ENCODE data around the gene RBMS3. TPM values are rescaled to one million over a fixed set of nuclear protein-coding genes. Genes with fewer than 3 reads are reported as not detected.
"Not testable (repeated sequence)": the region's sequence is repeated elsewhere in the genome, so short reads cannot be mapped to it uniquely, and the experiment has no call there.

The RBMS3 gene
- total RNA-seq, 2 experiments from 2014 or later: 0.15 to 3.0 TPM

DNA sequence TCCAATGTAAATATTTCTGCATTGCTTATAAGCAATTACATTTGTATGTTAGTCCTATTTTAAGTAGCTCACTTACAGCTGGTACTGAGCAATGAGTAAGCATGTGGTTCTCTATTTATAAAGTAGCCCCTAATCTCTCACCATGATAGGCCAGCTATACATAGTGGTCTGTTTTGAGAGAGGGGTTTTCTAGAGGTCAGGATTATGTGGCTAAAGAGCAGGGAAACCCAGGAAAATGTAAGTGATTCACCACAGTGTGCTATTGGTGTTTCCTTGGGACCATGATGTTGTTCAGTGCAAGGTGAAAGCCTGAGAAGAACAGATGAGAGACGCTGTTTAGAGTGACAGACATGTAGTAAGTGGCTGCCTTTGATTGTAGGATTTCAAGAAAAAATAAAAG is 26.4 kb downstream of the RBMS3 start:
- no peaks in the 10 kb centered on the region for H3K9me3 Mint-ChIP-seq (ENCODE audit: low read depth)
- DNase-seq (no peak), ATAC-seq (no peak)
- H3K27me3 Mint-ChIP-seq: no peaks in the 10 kb centered on the region
- CTCF ChIA-PET: no interaction called here
- H3K36me3 Mint-ChIP-seq: no peaks in the 10 kb centered on the region
- H3K27ac Mint-ChIP-seq: no peak overlapping the region
- H3K4me1 Mint-ChIP-seq: no peaks in the 10 kb centered on the region
- no peak overlapping the region for H3K4me3 Mint-ChIP-seq

DNA sequence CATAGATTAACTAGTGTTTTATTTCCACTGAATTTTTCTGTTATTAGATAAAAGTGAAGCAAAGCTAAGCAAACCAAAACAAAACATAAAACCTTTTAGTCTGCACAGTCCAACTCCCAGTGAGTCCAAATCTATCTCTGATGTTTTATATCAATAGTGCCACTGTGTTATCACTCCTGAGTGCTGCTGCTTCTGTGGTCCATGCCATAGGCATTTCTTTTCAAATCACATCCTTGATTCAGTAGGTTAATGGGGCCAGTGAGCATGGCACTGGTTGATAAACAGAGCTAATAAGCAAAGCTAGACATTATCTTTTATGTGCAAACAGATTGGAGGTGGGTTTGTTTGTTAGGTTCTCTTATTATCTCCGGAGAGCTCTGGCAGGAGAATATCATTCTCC is 30.0 kb downstream of the RBMS3 start:
- DNase-seq: no peak
- Mint-ChIP-seq H3K36me3 (no peaks in the 10 kb centered on the region), H3K27ac (no peak overlapping the region), H3K9me3 (ENCODE audit: low read depth) (no peaks in the 10 kb centered on the region), H3K27me3 (no peaks in the 10 kb centered on the region), H3K4me1 (no peaks in the 10 kb centered on the region), H3K4me3 (no peak overlapping the region)
- CTCF ChIA-PET: no interaction called here
- ATAC-seq: no peak

DNA sequence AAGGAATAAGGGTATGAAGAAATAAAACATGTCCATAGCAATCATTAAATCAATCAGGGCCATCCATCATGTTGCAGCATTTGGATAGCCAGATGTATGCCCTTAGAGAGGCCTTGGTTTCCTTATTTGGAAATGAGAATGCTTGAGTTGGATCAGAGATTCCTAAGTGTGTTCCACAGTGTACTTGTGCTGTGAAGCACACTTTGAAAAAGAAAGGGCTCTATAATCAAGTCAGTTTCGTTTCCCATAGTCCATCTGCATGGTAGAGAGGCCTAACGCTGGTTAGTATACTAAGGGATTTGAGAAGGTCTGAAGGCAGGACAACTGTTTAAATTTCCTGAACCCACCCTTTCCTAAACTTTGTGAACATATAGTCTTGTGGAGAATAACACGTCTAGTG is 30.9 kb downstream of the RBMS3 start:
- no peaks in the 10 kb centered on the region for H3K4me1 Mint-ChIP-seq
- H3K4me3 Mint-ChIP-seq: no peak overlapping the region
- H3K27me3 Mint-ChIP-seq: no peaks in the 10 kb centered on the region
- H3K27ac Mint-ChIP-seq: no peak overlapping the region
- ATAC-seq: no peak
- no peak for DNase-seq
- H3K36me3 Mint-ChIP-seq: no peaks in the 10 kb centered on the region
- CTCF ChIA-PET: no interaction called here
- H3K9me3 Mint-ChIP-seq (ENCODE audit: low read depth): no peaks in the 10 kb centered on the region

DNA sequence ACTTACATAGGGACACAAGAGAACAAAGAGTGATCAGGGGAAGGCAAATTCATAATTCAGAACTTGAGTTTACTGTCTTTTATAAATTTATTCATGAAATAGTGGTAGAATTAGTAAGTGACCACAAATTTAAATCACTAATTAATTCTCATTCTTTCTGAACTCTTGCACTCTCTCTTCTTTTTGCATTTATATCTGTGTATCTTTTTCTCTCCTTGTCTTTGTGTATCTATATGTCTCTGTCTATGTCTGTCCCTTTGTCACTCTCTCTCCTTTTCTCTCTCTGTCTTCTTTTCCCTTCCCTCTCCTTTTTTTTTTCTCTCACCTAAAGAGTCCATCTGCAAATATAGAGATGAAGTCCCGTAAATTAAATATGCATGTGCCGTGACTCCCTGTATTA is 31.5 kb downstream of the RBMS3 start:
- Mint-ChIP-seq H3K4me3 (no peak overlapping the region), H3K9me3 (ENCODE audit: low read depth) (no peaks in the 10 kb centered on the region), H3K27ac (no peak overlapping the region), H3K36me3 (no peaks in the 10 kb centered on the region), H3K4me1 (no peaks in the 10 kb centered on the region), H3K27me3 (no peaks in the 10 kb centered on the region)
- CTCF ChIA-PET: no interaction called here
- DNase-seq (no peak), ATAC-seq (no peak)

DNA sequence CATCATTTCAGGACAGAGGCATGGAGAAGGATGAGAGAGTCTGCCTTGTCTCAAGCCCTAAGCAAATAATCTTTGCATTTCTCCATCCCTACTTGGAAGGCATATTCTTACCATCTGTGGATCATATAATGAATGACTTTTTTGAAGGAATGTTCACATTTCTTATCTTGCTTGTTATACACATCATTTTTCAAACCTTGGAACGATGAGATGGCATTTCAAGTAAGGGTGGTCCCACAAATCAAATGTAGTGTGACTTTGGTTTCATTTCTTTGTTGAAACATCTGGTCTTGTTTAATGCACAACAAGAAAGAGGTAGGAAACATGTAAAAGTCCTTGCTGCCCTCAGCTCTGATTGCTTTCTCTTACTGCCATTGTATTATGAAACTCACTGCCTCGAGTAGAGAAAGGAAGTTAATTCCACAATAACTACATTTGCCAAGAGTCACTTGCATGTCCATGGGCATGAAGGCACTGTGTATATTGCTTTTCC is 32.1 kb downstream of the RBMS3 start:
- CTCF ChIA-PET: no interaction called here
- ATAC-seq: no peak
- DNase-seq: no peak
- Mint-ChIP-seq H3K4me1 (no peaks in the 10 kb centered on the region), H3K4me3 (no peak overlapping the region), H3K27me3 (no peaks in the 10 kb centered on the region), H3K27ac (no peak overlapping the region), H3K9me3 (ENCODE audit: low read depth) (no peaks in the 10 kb centered on the region), H3K36me3 (no peaks in the 10 kb centered on the region)

DNA sequence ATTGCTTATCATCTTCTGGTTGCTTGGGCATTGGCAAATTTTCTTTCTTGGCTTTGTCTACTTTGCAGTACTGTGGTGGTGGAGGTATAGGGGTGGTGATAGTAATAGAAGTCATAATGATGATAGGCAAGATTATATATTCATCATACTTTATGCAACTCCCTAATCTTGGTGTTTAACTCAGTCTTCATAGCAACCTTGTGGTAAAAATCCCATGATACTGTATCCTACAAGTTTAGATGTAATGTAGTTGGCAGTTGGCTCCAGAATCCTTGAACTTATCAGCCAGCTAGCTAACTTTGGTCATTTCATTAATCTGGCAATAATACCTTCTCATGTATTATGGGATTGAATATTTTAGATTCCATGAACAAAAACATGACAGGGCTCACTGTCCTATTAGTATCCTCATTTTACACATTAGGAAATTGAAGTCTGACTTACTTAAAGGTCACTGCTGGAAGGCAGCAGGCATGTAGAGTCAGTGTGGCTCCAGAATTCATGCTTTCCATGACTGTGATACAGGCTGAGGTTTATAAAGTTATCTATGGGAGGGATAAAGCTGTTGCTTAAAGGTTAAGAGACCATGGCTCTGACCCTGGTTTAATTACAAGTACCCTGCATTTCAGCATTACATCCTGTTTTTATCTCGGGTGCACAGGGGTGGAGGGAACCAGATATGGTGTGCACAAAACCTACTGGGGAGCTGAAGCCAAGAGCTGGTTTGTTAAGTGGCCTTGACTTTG is 33.3 kb downstream of the RBMS3 start:
- Mint-ChIP-seq H3K9me3 (ENCODE audit: low read depth) (no peaks in the 10 kb centered on the region), H3K4me3 (no peak overlapping the region), H3K27ac (no peak overlapping the region), H3K27me3 (no peaks in the 10 kb centered on the region), H3K36me3 (no peaks in the 10 kb centered on the region), H3K4me1 (no peaks in the 10 kb centered on the region)
- ATAC-seq (no peak), DNase-seq (no peak)
- CTCF ChIA-PET: no interaction called here

DNA sequence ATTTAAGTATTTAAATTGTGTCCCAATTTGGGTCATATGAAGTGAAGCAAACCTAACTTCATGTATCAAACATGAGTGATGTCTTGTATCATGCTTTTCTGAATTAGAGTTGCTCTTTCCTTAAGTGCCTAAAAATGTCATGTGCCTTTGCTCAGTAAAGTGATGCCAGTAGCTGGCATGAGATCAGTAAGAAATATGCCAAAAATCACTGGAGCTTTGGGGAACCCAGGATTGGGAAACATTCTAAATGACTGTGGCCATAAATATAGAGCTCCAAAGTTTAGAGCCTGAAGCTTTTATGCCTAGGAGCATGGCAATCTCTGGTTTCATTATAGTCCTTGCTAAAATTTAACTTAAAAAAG is 33.8 kb downstream of the RBMS3 start:
- no peak for DNase-seq
- Mint-ChIP-seq H3K27ac (no peak overlapping the region), H3K27me3 (no peaks in the 10 kb centered on the region), H3K4me3 (no peak overlapping the region), H3K9me3 (ENCODE audit: low read depth) (no peaks in the 10 kb centered on the region), H3K36me3 (no peaks in the 10 kb centered on the region), H3K4me1 (no peaks in the 10 kb centered on the region)
- ATAC-seq: no peak
- CTCF ChIA-PET: no interaction called here

DNA sequence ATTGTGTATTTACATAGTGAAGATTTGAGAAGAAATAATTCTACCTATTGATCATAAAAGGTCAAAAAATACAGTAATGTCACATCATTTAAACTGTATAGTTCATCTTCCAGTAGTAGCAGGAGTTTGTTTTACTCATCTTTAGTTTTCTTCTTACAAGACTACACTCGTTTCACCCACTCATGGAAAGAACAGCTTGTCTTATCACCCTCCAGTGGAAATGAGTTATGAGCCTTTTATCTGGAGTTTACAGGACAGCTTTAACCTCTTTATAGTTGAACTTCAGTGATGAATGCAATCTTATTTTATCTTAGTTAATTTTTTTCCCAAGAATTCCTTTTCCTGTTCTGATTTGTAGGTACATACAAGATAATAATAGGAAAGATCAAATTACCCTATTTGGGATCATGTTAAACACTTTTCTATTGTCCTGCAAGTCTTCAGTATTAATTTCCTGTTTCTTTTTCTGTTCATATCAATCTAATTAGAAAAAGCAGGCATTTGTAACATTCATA is 36.8 kb downstream of the RBMS3 start:
- Mint-ChIP-seq H3K27me3 (no peaks in the 10 kb centered on the region), H3K9me3 (ENCODE audit: low read depth) (no peaks in the 10 kb centered on the region), H3K27ac (no peak overlapping the region), H3K4me1 (no peaks in the 10 kb centered on the region), H3K36me3 (no peaks in the 10 kb centered on the region), H3K4me3 (no peak overlapping the region)
- CTCF ChIA-PET: no interaction called here
- ATAC-seq: no peak
- DNase-seq: no peak

DNA sequence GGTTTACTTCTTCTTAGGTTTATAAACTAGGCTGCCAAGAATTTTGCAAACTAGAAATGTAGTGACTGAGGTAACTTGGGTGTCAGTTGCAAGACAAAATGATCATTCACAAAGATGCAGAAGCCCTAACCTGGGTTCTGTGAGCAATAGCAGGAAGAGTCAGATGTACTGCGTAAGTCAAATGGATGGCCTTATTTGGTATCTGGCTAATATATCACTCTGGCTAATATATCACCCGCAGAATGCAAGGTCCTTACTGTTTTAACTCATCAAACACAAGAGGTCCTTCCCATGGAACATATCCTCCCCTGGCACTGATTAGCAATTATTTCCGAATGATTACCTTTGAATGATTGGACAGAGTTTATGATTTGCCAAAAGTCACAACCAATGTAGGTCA is 37.4 kb downstream of the RBMS3 start:
- no peak for ATAC-seq
- no peaks in the 10 kb centered on the region for H3K9me3 Mint-ChIP-seq (ENCODE audit: low read depth)
- CTCF ChIA-PET: no interaction called here
- no peak for DNase-seq
- no peaks in the 10 kb centered on the region for H3K36me3 Mint-ChIP-seq
- H3K4me3 Mint-ChIP-seq: no peak overlapping the region
- no peaks in the 10 kb centered on the region for H3K4me1 Mint-ChIP-seq
- no peak overlapping the region for H3K27ac Mint-ChIP-seq
- H3K27me3 Mint-ChIP-seq: no peaks in the 10 kb centered on the region

DNA sequence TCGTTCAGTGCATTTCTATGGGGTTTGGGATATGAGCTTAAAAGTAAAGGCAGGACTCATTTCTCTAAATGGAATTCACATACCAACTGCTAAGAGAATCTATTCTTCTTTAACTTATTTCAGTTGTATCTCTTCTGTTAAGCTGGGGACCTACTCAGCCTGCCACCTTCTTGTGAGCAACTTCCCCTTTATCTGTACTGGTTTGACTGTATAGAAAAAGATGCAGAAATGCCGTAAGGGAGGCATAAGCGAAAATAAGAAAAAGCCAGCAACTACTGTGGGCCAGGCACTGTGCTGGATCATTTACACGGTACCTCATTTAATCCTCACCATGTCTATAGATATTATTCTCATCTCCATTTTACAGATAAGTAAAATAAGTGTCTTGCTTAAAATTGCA is 38.4 kb downstream of the RBMS3 start:
- Mint-ChIP-seq H3K9me3 (ENCODE audit: low read depth) (no peaks in the 10 kb centered on the region), H3K4me3 (no peak overlapping the region), H3K36me3 (no peaks in the 10 kb centered on the region), H3K4me1 (no peaks in the 10 kb centered on the region), H3K27me3 (no peaks in the 10 kb centered on the region), H3K27ac (no peak overlapping the region)
- CTCF ChIA-PET: no interaction called here
- no peak for ATAC-seq
- no peak for DNase-seq

DNA sequence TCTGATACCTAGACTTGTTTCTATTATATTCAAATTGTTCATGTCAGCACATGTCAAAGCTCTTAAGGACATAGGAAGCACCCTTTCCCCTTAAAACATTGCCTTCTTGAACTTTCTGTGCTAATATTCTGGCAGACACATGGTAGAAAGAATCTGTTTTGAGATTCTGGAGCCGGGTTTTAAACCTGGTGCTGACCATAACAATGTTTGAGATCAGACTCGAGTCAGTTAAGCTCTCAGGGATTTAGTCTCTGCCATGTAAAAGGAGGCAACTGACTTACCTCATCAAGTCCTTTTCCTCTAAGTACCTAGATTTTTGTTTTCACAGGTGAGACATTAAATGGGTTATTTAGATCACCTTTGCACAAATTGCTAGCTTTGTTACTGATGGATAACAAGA is 38.9 kb downstream of the RBMS3 start:
- ATAC-seq (no peak), DNase-seq (no peak)
- no peaks in the 10 kb centered on the region for H3K36me3 Mint-ChIP-seq
- no peaks in the 10 kb centered on the region for H3K9me3 Mint-ChIP-seq (ENCODE audit: low read depth)
- no peaks in the 10 kb centered on the region for H3K27me3 Mint-ChIP-seq
- H3K4me1 Mint-ChIP-seq: no peaks in the 10 kb centered on the region
- no peak overlapping the region for H3K27ac Mint-ChIP-seq
- CTCF ChIA-PET: no interaction called here
- no peak overlapping the region for H3K4me3 Mint-ChIP-seq

DNA sequence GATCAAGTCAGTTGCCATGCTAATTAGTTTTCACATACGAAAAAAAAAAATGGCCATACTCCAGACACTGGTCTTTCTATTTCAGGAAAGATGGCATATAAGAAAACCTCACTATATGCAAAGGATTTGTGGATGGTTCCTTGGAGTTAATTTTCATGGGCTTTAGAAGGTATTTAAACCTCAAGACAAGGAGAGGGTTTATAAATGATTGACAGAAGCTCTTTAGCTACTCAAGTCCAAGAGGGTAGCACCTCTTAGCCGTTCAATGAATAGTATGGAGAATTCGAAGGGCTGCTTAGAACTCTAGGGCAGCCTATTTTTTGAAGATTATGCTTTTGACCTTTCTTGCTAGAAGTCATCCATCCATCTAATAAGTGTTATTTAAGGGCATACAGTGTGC is 41.7 kb downstream of the RBMS3 start:
- no peak overlapping the region for H3K27ac Mint-ChIP-seq

DNA sequence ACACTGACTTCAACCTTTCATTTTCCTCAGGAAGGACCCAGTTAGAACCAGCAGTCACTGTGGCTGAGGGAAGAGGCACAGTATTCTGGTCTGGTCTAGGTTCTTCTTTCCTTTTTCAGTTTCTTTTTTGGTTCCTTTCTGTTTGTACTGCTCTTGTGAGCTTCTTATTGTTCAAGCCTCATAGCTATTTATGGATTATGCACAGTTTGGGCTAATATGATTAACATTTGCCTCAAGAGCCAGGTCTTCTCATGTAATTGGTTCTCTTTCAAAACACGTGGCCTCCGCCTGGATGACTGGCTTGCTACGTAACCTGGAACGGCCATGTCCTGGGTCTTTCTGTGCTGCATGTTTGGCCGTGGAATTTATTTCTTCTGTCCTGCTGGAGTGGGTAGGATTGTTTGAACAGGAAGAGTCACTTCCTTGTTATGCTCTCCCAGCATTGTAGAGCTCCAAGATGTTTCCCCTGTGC is 43.3 kb downstream of the RBMS3 start:
- no peak overlapping the region for H3K4me3 Mint-ChIP-seq
- no peaks in the 10 kb centered on the region for H3K36me3 Mint-ChIP-seq
- H3K27me3 Mint-ChIP-seq: no peaks in the 10 kb centered on the region
- H3K9me3 Mint-ChIP-seq (ENCODE audit: low read depth): no peaks in the 10 kb centered on the region
- CTCF ChIA-PET: no interaction called here
- no peak for ATAC-seq
- no peak overlapping the region for H3K27ac Mint-ChIP-seq
- H3K4me1 Mint-ChIP-seq: no peaks in the 10 kb centered on the region
- DNase-seq: no peak

More for the DNA sequence above, 41.7 kb downstream of the RBMS3 start:
- no peaks in the 10 kb centered on the region for H3K4me1 Mint-ChIP-seq
- ATAC-seq (no peak), DNase-seq (no peak)
- H3K4me3 Mint-ChIP-seq: no peak overlapping the region
- H3K9me3 Mint-ChIP-seq (ENCODE audit: low read depth): no peaks in the 10 kb centered on the region
- H3K36me3 Mint-ChIP-seq: no peaks in the 10 kb centered on the region
- H3K27me3 Mint-ChIP-seq: no peaks in the 10 kb centered on the region
- CTCF ChIA-PET: no interaction called here

DNA sequence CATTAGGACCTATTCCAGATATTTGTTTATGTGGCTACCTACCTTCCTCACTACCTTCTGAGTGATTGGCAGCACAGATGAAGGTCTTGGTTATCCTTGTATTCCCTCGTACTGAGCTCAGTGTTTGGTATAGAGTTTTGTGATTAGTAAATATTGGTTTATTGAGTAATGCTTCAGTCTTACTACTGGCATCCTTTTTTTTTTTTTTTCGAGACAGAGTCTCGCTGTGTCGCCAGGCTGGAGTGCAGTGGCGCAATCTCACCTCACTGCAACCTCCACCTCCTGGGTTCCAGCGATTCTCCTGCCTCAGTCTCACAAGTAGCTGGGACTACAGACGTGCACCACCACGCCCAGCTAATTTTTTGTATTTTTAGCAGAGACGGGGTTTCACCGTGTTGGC is 45.7 kb downstream of the RBMS3 start:
- H3K9me3 Mint-ChIP-seq (ENCODE audit: low read depth); H3K4me1 Mint-ChIP-seq; H3K27me3 Mint-ChIP-seq; H3K27ac Mint-ChIP-seq; H3K4me3 Mint-ChIP-seq; DNase-seq; ATAC-seq; H3K36me3 Mint-ChIP-seq: not testable (repeated sequence)
- CTCF ChIA-PET: interaction anchor here (0.7 kb wide), 1 partner anchor 141 kb away, joined by 4 read pairs; no protein-coding TSS in a partner anchor

Data from activated CD8-positive, alpha-beta memory T cell treated with anti-CD3 and anti-CD28 coated beads, Interleukin-2, amount 10 ng/mL, durations not matched to agents 7 days and 5 days (primary cell).